ENCODE measurements around the gene IFT20.

- TF ChIP-seq CTCF (optimal IDR thresholded peaks at IDR 0.05 in 1 of 3, IDR thresholded peaks at IDR 0.05 in 1 of 3, conservative IDR thresholded peaks at IDR 0.05 in 1 of 3; ENCODE audit: extremely low read depth in 1 of 3, insufficient read depth in 2 of 3, low read length in 3 of 3) (no peak), EZH2 (IDR thresholded peaks at IDR 0.05; ENCODE audit: low read length) (no peak)
Observed at GRCh38 chr17:28370744-28371103, 35.5 kb upstream of the IFT20 start.

Data from keratinocyte (primary cell).